ENCODE measurements around the gene LEO1.
A peak's percentile ranks its signal among the peaks of the same experiment; 100 is the strongest.

DNA sequence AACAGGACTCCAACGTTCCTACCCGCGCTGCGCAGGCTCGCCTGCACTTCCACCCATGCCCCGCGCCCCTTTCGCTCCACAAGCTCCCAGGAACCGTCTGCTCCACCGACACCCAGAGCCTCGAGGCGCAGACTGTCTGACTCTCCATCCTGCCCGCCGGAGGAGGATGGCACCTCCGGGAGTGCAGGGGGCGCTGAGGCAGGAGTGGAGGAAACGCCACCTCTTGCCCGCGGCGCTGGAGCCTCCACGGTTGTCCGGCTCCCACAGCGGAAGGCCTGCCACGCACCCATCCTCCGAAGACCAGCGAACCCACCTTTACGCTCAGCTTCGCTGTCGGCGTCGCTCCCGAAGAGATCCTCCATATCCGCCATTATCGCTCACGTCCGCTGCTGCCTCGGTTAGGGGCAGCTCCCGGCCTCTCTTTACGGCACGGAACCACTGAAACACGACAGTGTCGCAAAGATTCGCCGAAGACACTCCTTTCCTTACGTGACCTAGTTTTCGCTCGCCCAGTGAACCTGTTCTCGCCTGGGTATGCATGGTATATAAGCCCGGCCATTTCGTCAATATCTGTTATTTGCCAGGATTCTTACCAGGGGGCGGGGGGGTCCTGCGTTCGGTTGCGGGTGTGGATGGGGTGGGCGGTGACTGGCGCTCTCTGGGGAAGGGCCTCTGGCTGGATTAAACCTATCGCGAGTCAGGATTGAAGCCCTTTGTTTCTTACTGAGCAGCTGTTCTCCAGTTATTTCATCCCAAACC is at the start of gene LEO1:
- TF ChIP-seq, protein P1, sequence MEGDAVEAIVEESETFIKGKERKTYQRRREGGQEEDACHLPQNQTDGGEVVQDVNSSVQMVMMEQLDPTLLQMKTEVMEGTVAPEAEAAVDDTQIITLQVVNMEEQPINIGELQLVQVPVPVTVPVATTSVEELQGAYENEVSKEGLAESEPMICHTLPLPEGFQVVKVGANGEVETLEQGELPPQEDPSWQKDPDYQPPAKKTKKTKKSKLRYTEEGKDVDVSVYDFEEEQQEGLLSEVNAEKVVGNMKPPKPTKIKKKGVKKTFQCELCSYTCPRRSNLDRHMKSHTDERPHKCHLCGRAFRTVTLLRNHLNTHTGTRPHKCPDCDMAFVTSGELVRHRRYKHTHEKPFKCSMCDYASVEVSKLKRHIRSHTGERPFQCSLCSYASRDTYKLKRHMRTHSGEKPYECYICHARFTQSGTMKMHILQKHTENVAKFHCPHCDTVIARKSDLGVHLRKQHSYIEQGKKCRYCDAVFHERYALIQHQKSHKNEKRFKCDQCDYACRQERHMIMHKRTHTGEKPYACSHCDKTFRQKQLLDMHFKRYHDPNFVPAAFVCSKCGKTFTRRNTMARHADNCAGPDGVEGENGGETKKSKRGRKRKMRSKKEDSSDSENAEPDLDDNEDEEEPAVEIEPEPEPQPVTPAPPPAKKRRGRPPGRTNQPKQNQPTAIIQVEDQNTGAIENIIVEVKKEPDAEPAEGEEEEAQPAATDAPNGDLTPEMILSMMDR (IDR thresholded peaks at IDR 0.05) = peak in 5 of 6 experiments; percentile 35 to 58 (median 43)
- peak in 1 of 2 donors; percentile 73 for TF ChIP-seq POLR2A (IDR thresholded peaks at IDR 0.05)

Data from adrenal gland (tissue), 5 donors.